GM12891 (cell line): ENCODE data around the gene UPF1.
"Not testable (repeated sequence)": the region's sequence is repeated elsewhere in the genome, so short reads cannot be mapped to it uniquely, and the experiment has no call there.

Experiments
- DNase-seq: peaks from one replicate; pipeline ENCODE4 v3.0.0; 2011; ENCODE audit warnings: low spot score; ENCODE audit not compliant: insufficient read length
- FAIRE-seq: peaks from 2 replicates; lab custom pipeline; 2011; peaks lifted over from hg19 to GRCh38; lab: Jason Lieb, UNC
- PAX5 ChIP-seq: IDR thresholded peaks from 2 replicates; pipeline ENCODE4 v1.6.1; 2011; ENCODE audit warnings: low read length, moderate library complexity, mild to moderate bottlenecking; ENCODE audit not compliant: insufficient read depth, severe bottlenecking
- POLR2A ChIP-seq: IDR thresholded peaks from 2 replicates; pipeline ENCODE4 v1.6.1; 2011; ENCODE audit warnings: low read depth, low read length, control low read depth
- POLR2AphosphoS5 ChIP-seq: IDR thresholded peaks from 2 replicates; pipeline ENCODE4 v1.6.1; 2011; ENCODE audit warnings: low read depth, low read length, control low read depth
- POU2F2 ChIP-seq: IDR thresholded peaks from 2 replicates; pipeline ENCODE4 v1.6.1; 2011; ENCODE audit warnings: low read depth, mild to moderate bottlenecking, control low read depth, low read length, moderate library complexity
- SPI1 ChIP-seq: IDR thresholded peaks from 2 replicates; pipeline ENCODE4 v1.6.1; 2011; ENCODE audit warnings: low read depth, low read length, control low read depth
- TAF1 ChIP-seq: IDR thresholded peaks from 2 replicates; pipeline ENCODE4 v1.6.1; 2011; ENCODE audit warnings: low read depth, low read length, control low read depth

The UPF1 gene

DNA sequence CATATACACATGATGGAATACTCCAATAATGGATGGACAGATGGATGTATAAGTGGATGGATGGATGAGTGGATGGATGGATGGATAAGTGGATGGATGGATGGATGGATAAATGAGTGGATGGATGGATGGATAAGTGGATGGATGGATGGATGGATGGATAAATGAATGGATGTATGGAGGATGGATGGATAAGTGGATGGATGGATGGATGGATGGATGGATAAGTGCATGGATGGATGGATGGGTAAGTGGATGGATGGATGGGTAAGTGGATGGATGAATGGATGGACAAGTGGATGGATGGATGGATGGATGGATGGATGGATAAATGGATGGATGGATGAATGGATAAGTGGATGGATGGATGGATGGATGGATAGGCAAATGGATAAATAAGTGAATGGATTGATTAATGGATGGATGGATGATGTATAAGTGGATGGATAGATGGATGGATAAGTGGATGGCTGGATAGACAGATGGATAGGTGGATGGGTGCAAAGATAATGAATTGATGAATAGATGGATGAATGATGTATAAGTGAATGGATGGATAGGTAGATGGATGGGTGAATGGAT lies 32.3 kb upstream of the UPF1 start:
- TF ChIP-seq POLR2AphosphoS5 (no peak), SPI1 (no peak), TAF1 (no peak), PAX5 (no peak), POU2F2 (no peak), POLR2A (no peak)
- FAIRE-seq (no peak), DNase-seq (no peak)

DNA sequence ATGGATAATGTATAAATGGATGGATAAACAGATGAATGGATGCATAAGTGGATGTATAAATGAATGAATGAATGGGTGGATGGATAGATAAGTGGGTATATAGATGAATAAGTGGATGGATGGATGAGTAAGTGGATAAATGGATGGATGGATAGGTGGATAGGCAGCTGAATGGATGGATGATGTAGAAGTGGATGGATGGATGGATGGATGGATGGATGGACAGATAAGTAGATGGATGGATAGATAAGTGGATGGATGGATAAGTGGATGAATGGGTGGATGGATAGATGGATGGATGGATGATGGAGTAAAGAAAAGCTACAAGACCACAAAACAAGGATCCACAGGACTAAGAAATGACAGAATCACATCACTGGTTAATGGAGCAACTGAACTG lies 31.7 kb upstream of the UPF1 start:
- FAIRE-seq (no peak), DNase-seq (no peak)
- TF ChIP-seq SPI1: no peak
- TF ChIP-seq POU2F2: no peak
- TF ChIP-seq TAF1: no peak
- TF ChIP-seq POLR2A: no peak
- TF ChIP-seq POLR2AphosphoS5: no peak
- no peak for TF ChIP-seq PAX5

DNA sequence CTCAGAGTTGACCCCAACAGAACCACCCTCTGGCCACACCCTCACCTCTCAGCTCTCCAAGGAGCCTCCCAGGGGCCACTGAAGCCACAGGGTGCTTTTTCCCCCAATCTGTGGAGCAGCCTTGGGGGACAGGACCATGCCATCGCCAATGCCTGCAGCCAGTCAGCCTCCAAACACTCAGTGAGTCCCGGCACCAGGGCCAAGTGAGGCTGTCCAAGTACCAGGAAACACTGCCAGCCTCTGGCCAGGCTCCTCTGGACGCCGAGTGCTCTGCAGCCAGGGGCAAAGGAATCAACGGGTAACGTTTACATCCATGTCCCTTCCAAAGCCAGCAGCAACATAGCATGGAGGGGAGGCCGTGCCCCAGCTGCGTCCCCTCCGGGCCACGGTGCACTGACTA lies 31.1 kb upstream of the UPF1 start:
- FAIRE-seq (no peak), DNase-seq (no peak)
- TF ChIP-seq POLR2AphosphoS5 (no peak), PAX5 (no peak), POLR2A (no peak), TAF1 (no peak), POU2F2 (no peak), SPI1 (no peak)

DNA sequence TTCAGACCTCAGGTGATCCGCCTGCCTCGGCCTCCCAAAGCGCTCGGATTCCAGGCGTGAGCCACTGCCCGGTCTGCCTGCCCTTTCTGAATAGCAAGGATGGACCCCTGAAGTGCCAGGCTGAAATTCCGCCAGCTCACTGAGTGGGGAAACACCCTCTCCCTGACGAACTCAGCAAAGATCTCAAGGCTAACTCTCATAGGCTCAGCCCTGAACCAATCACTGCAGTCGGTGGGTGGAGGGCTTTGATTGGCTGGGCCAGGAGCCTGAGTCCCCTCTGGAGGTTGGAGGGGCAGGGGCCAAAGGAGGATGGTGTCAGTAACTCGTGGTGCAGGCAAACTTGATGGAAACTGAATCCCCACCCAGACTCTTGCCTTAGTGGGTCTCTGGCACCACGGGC lies 29.4 kb upstream of the UPF1 start:
- DNase-seq (no peak), FAIRE-seq (no peak)
- TF ChIP-seq POLR2A (no peak), POU2F2 (no peak), PAX5 (no peak), SPI1 (no peak), TAF1 (no peak), POLR2AphosphoS5 (no peak)

DNA sequence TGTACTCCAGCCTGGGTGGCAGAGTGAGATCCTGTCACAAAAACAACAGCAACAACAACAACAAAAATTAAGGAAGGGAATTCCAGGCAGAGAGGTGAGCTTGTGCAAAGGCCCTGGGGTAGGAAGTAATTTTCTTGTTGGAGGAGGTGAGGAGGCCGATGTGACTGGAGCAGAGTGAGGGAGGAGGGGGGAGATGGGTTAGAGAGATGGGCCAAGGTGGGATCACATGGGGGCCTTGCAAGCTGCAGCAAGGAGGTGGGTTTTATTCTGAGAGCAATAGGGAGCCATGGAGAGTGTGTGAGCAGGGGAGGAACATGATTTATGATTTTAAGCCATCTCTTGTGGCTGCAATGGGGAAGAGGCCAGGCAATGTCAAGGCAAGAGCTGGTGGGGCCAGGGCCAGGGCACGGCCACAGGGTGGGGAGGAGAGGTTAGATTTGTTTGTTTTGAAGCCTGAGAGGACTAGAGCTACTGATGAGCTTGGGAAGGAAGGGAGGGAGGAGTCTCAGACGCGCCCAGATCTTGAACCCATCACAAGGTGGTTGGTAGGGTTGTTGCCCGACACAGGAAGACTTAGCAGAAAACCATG lies 28.1 kb upstream of the UPF1 start:
- no peak for DNase-seq
- no peak for TF ChIP-seq SPI1
- TF ChIP-seq POU2F2: no peak
- no peak for TF ChIP-seq POLR2A
- no peak for TF ChIP-seq POLR2AphosphoS5
- no peak for TF ChIP-seq TAF1
- TF ChIP-seq PAX5: no peak
- FAIRE-seq: no peak

DNA sequence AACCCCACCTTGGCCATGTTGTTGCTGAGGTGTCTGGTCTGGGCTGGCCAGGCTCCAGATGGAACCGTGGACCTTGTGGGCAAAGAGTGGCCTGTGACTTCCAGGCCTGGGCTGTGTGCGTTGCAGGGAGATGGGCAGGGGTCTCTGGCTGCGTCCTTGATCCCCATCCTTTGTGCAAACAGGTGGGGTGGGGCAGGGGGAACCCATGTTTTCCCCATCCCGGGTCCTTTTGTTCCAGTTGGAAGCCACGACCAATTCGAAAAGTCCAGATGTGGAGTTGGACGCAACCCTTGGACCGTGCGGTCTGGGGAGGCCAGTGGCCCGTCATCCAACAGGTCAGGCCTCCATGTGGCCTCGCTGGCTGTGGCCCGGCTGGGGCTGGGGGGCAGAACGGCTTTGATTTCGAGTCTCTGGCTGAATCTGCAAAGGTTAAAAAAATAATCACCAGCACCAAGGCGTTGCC lies 27.6 kb upstream of the UPF1 start:
- DNase-seq: no peak
- TF ChIP-seq POLR2AphosphoS5 (no peak), POU2F2 (no peak), SPI1 (no peak), TAF1 (no peak), PAX5 (no peak), POLR2A (no peak)
- no peak for FAIRE-seq

DNA sequence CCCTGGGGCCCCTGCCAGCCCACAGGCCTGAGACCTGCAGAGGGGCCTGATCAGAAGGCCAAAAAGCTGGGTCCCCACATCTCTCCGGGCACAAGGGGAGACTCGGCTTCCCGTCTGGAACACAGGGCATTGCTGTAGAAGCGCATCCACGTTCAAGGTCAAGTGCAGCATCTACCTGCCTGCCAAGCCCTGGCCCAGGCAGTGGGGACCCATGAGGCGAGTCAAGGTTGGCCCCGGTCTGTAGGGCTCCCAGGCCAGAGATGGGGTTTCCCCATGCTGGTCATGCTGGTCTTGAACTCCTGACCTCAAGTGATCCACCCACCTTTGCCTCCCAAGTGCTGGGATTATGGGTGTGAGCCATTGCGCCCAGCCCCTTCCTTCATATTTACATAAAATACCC lies 27.1 kb upstream of the UPF1 start:
- FAIRE-seq (no peak), DNase-seq (no peak)
- TF ChIP-seq POU2F2 (no peak), POLR2AphosphoS5 (no peak), PAX5 (no peak), POLR2A (no peak), SPI1 (no peak), TAF1 (no peak)

DNA sequence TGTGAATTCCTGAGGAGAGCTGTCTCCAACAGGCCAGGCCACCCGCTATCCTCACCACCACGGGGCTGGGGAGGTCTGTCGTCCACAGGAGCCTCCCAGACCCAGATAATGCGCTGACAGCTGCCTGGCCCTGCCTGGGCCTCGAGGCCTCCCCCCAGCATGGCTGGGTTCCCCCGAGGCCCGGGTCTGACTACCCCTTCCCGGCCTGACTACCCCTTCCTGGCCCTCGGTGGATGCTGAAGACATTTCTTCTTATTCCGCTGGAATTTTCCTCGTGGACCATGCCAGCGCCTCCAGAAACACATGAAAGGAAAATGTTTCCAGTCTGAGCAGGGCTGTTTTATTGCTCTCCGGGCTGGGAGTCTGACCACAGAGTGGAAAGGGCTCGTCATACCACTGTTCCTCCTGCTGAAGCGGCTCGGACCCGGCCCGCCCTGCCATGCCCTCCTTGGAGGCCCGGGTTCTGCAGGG lies 23.9 kb upstream of the UPF1 start:
- no peak for TF ChIP-seq PAX5
- TF ChIP-seq POU2F2: no peak
- TF ChIP-seq POLR2AphosphoS5: no peak
- no peak for TF ChIP-seq SPI1
- TF ChIP-seq POLR2A: no peak
- TF ChIP-seq TAF1: no peak
- FAIRE-seq: no peak
- no peak for DNase-seq

DNA sequence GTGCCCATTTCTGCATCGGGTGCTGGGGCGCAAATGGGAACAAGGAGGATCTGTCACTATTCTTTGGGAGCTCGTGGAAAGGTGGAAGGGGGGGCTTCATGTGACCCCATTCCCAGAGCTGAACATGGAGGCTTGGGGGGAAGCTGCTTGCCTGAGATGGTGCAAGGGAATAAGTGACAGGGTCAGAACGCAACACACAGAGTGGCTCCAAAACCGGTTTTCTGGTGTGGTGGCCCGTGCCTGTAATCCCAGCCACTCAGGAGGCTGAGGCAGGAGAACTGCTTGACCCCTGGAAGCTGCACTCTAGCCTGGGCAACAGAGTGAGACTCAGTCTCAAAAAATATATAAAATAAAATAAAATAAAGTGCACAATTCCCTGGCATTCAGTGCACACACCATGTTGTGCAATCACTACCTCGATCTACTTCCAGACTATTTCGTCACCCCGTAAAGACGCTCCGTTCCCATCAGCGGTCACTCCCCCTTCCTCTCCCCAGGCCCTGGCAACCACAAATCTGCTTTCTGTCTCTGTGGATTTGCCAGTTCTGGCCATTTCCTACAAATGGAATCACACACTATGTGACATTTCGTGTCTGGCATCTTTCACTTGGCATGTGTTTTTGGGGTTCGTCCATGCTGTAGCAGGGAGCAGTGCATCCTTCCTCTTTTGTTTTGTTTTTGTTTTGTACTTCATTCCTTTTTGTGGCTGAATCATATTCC lies 22.4 kb upstream of the UPF1 start:
- no peak for TF ChIP-seq SPI1
- no peak for TF ChIP-seq POLR2A
- no peak for TF ChIP-seq POLR2AphosphoS5
- no peak for TF ChIP-seq PAX5
- no peak for TF ChIP-seq TAF1
- TF ChIP-seq POU2F2: no peak
- DNase-seq (no peak), FAIRE-seq (no peak)

DNA sequence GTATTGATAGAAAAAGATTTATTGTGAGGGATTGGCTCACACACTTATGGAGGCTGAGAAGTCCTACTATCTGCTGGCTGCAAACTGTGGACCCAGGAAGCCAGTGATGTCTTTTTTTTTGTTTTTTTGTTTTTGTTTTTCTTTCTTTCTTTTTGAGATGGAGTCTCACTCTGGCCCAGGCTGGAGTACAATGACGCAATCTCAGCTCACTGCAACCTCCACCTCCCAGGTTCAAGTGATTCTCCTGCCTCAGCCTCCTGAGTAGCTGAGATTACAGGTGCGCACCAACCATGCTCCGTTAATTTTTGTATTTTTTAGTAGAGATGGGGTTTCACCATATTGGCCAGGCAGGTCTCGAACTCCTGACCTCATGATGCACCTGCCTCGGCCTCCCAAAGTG lies 20.1 kb upstream of the UPF1 start:
- not testable (repeated sequence) for FAIRE-seq

More for the DNA sequence above, 20.1 kb upstream of the UPF1 start:
- not testable (repeated sequence) for DNase-seq
